Measurements from ENCODE around the gene FTO.

Gene FTO

DNA sequence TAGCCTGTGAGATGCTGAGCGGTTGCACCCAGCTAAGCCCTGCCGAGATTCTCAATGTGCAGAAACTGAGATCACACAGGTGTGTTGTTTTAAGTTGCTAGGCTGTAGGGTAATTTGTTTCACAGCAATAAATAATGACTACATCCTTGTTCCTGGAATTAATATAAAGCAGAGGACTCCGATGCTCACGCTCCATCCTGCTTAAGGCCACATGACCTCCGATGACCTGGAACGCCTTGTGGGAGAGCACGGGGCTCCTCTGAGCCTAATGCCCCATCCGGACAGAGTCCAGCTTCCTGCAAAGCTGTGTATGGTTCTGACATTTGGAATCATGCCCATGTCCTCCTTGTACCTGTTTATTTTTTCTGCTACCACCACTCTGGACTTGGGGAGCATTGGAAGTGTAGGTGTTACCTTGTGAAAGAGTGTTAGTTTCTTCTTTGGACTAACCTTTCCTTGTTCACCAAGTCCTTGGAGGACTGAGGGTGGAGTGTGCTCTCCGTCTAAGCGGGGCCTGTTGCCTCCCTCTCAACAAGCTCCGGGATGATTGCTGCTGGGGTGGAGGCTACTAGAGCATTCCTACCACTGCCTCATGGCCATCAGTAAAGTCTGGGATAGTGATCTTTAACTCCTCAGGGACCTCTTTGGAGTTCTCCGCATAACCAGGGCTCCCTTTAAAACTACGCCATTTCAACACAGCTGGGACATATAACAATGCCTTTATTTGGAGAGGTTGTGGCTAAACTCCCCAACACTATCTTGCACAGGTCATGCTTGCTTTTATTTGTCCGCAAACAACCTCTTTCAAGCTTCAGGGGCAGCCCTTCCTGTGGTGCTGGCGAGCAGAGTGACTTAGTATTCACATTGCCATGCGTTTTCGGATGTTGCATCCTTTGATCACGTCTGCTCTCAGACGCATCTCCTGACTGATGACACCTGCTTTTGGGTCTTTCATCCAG lies 457.3 kb downstream of the FTO start:
- DNase-seq (ENCODE audit: low read depth in 2 of 2): no peak
- H3K4me3 ChIP-seq (replicated peaks in 1 of 2; ENCODE audit: low read depth in 2 of 2, low read length in 2 of 2): no peak overlapping the region
- TF ChIP-seq, protein P1, sequence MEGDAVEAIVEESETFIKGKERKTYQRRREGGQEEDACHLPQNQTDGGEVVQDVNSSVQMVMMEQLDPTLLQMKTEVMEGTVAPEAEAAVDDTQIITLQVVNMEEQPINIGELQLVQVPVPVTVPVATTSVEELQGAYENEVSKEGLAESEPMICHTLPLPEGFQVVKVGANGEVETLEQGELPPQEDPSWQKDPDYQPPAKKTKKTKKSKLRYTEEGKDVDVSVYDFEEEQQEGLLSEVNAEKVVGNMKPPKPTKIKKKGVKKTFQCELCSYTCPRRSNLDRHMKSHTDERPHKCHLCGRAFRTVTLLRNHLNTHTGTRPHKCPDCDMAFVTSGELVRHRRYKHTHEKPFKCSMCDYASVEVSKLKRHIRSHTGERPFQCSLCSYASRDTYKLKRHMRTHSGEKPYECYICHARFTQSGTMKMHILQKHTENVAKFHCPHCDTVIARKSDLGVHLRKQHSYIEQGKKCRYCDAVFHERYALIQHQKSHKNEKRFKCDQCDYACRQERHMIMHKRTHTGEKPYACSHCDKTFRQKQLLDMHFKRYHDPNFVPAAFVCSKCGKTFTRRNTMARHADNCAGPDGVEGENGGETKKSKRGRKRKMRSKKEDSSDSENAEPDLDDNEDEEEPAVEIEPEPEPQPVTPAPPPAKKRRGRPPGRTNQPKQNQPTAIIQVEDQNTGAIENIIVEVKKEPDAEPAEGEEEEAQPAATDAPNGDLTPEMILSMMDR (IDR thresholded peaks at IDR 0.05; ENCODE audit: low read depth, low read length): no peak

DNA sequence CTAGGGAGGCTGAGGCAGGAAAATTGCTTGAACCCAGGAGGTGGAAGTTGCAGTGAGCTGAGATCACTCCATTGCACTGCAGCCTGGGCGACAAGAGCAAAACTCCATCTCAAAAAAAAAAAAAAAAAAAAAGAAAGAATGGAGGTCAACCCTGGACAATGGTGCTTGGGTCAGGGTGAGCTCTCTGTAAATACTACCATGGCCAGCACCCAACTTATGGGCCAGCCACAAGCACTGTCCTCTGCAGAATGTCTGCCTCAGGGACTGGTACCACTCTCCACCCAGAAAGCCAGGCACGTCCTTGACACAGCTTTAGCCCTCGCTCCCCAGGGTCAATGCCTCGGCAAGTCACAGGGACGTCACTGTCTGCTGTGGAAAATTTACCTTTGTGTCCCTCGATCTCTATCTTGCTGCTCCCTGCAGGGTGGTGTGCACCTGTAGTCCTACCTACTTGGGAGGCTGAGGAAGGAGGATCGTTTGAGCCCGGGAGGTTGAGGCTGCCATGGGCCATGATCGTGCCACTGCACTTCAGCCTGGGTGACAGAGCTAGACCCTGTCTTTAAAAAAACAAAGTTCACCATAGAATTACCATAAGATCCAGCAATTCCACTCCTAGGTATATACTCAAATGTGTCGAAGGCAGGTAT lies 459.4 kb downstream of the FTO start:
- TF ChIP-seq, protein P1 (IDR thresholded peaks at IDR 0.05; ENCODE audit: low read depth, low read length): no peak
- DNase-seq (ENCODE audit: low read depth in 2 of 2): no peak
- H3K4me3 ChIP-seq (replicated peaks in 1 of 2; ENCODE audit: low read depth in 2 of 2, low read length in 2 of 2): no peak overlapping the region

DNA sequence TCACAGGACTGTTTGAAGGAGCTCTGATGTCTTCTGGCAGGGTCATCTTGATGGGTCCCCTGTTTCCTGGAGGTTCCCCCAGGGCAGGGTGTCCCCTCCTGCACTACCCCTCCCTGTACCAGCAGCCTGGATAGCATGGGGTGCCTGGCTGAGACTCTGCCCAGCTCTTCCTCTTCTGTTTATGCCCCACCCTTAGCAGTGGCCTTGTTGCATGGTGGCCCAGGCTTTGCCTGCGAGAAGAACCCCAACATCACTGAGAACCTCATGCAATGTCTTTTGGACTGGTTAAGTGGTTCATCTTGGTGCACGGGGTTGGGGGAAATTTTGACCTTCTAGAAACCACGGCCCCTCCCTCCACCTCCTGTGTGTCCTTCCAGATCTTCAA lies 460.8 kb downstream of the FTO start:
- no peak for DNase-seq (ENCODE audit: low read depth in 2 of 2)
- no peak overlapping the region for H3K4me3 ChIP-seq (replicated peaks in 1 of 2; ENCODE audit: low read depth in 2 of 2, low read length in 2 of 2)
- TF ChIP-seq, protein P1 (IDR thresholded peaks at IDR 0.05; ENCODE audit: low read depth, low read length): no peak

DNA sequence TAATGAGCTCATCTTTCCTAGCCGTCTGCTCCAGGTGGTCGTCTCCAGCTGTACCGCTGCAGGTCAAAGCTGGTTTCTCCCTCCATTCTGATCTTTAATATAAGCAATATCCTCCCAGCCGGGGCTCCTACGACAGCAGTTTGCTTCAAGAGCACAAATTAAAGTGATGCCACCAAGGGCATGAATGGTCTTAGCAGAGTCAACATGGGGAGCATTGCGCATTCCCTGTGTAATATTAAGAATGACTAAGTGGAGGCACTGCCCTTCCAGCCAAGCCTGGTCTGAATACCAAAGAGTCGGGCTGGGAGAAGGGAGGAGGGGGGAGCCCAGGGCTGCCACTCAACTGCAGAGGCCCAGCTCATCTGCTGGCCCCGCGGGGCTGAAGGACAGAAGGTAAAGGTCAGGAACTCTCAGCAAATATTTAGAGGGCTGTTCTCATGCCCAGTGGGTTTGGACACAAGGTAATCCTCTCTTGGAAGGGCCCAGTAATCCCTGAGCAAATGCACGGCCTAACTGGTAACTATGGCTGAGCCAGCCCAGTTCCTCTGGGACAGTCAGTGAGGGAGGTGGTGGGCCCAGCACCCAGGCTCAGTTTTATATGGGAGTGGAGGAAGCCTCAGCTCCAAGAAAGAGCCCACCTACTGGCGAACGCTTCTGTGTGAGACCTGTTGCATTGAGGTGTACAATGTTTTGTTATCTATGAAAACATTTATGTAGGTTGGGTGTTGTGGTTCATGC lies 461.4 kb downstream of the FTO start:
- TF ChIP-seq, protein P1 (IDR thresholded peaks at IDR 0.05; ENCODE audit: low read depth, low read length): no peak
- H3K4me3 ChIP-seq (replicated peaks in 1 of 2; ENCODE audit: low read depth in 2 of 2, low read length in 2 of 2): no peak overlapping the region
- no peak for DNase-seq (ENCODE audit: low read depth in 2 of 2)

DNA sequence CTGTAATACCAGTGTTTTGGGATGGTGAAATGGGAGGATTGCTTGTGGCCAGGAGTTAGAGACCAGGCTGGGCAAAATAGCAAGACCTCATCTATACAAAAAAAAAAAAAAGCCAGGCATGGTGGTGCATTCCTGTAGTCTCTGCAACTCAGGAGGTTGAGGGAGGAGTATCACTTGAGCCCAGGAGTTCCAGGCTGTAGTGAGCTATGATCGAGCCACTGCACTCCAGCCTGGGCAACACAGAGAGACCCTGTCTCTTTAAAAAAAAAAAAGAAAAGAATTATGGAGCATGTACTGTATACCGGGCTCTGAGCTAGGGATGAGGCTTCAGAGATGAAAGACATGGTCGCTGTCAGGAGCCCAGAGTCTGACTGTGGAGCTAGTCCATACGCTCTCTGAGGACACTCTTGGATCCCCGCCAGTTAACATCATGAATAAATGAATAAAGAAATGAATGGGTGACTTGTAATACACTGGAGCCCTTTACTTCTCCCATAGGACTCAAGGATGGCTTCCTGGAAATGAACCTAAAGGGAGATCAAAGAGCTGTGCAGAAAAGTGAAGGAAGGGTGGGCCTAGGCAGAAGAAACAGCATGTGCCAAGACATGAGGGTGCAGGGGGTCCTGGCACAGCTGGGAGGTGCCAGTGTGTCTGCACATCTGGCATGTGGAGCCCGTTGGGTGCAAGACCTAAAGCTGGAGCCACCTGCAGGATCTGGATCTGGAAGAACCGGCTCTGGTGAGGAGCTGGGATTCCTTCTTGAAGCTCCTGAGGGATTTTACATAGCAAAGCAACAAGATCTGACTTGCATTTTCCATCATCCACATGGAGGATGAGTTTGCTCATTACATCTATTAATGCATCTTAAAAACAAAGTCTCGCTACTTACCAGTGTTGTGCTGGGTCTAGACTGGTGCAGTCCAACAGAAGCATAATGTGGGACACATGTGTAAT lies 462.2 kb downstream of the FTO start:
- no peak for DNase-seq (ENCODE audit: low read depth in 2 of 2)
- TF ChIP-seq, protein P1 (IDR thresholded peaks at IDR 0.05; ENCODE audit: low read depth, low read length): no peak
- no peak overlapping the region for H3K4me3 ChIP-seq (replicated peaks in 1 of 2; ENCODE audit: low read depth in 2 of 2, low read length in 2 of 2)

DNA sequence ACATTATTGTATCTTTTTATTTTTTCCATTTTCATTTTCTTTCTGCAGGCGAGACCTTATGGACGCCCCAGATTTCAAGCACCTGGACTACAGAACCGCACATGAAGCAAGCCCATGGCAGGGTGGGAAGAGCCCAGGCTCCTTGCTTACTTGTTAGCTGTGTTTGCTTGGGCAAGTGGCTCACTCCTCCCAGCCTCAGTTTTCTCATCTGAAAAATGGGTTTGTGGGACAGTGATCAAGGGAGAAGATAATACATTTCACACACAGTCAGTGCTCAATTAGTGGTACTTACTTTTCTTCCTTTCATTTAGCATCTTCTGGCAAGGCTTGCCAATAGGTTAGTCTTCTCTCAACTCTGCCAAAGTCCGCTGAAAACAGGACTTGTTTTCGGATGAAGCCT lies 465.2 kb downstream of the FTO start:
- TF ChIP-seq, protein P1 (IDR thresholded peaks at IDR 0.05; ENCODE audit: low read depth, low read length): no peak
- H3K4me3 ChIP-seq (replicated peaks in 1 of 2; ENCODE audit: low read depth in 2 of 2, low read length in 2 of 2): no peak overlapping the region
- no peak for DNase-seq (ENCODE audit: low read depth in 2 of 2)
